H1 (cell line): ENCODE data around the gene PCIF1. TPM values are rescaled to one million over a fixed set of nuclear protein-coding genes. Genes with fewer than 3 reads are reported as not detected.

Experiments used
- polyA plus RNA-seq, 7 experiments: library from polyadenylated mRNA; depleted of rRNA in 3 of 7; stranded (reverse) in 5 of 7; unstranded in 2 of 7; fragments of >200 nt in 5 of 7; fragments of 200-250 nt in 2 of 7; gene quantifications; 1 replicate in 5 of 7; 2 replicates in 1 of 7; 4 replicates in 1 of 7; pipeline versions ENCODE4 v1.2.1 to v1.2.3, GENCODE V29; 2011 to 2013; ENCODE audit warnings: missing spikeins in 2 of 7, mixed read lengths in 2 of 7
- total RNA-seq: library from RNA; stranded (reverse); fragmentation: NEBNext Ultra II Directional; extraction: Animal tissue kit (Norgen Biotek cat#: 25700); gene quantifications from 2 replicates; pipeline ENCODE4 v1.2.1, GENCODE V29; 2021
- TF ChIP-seq, protein P1 (sequence below): fragments of 300-600 bp; sonication (generic); IDR thresholded peaks from 2 replicates; pipeline ENCODE4 v1.7.1; 2012; ENCODE audit warnings: low read length, moderate library complexity, mild to moderate bottlenecking, inconsistent platforms; ENCODE audit not compliant: insufficient replicate concordance

The PCIF1 gene
- total and polyA plus RNA-seq, 2 of the 8 experiments (the other 6 are each of a cell fraction or from before 2014, with no cell fraction given) = 30.3 to 30.6 TPM

DNA sequence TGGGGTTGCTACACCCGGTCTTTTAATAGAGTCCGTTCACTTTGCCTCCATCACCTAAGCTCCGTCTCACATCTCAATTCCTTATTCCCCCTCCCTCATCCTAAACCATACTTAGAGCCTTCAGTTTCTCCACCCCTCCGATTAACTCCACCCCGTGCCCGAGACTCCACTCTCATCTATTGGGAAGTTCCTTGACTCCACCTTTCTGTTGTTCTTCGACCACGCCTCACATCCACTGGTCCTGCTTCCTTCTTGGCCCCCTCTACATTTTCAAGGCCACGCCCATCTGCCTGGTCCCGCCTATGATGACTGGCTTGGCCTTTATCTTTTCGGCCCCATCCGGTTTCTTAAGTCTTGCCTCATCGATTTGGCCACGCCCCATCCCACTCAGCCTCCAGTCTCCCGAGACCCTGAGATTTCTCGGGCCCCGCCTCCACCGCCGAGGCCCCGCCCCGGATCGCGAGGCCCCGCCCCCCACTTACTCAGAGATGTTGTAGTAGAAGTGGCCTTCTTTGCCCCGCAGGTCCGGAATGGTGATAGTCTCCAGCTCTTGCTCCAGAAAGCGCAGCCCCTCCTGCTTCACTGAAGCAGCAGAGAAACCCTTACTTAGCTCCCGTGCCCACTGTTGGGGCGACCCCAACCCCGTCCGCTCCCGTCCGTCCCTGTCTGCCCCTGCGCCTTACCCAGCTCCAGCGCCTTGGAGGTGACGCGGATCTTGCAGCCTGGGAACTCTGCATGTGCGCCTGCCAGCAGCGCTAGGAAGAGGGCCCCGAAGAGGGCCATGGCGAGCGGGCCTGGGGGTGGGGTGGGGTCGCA lies 23.6 kb upstream of the PCIF1 start (continued):
- TF ChIP-seq, protein P1, sequence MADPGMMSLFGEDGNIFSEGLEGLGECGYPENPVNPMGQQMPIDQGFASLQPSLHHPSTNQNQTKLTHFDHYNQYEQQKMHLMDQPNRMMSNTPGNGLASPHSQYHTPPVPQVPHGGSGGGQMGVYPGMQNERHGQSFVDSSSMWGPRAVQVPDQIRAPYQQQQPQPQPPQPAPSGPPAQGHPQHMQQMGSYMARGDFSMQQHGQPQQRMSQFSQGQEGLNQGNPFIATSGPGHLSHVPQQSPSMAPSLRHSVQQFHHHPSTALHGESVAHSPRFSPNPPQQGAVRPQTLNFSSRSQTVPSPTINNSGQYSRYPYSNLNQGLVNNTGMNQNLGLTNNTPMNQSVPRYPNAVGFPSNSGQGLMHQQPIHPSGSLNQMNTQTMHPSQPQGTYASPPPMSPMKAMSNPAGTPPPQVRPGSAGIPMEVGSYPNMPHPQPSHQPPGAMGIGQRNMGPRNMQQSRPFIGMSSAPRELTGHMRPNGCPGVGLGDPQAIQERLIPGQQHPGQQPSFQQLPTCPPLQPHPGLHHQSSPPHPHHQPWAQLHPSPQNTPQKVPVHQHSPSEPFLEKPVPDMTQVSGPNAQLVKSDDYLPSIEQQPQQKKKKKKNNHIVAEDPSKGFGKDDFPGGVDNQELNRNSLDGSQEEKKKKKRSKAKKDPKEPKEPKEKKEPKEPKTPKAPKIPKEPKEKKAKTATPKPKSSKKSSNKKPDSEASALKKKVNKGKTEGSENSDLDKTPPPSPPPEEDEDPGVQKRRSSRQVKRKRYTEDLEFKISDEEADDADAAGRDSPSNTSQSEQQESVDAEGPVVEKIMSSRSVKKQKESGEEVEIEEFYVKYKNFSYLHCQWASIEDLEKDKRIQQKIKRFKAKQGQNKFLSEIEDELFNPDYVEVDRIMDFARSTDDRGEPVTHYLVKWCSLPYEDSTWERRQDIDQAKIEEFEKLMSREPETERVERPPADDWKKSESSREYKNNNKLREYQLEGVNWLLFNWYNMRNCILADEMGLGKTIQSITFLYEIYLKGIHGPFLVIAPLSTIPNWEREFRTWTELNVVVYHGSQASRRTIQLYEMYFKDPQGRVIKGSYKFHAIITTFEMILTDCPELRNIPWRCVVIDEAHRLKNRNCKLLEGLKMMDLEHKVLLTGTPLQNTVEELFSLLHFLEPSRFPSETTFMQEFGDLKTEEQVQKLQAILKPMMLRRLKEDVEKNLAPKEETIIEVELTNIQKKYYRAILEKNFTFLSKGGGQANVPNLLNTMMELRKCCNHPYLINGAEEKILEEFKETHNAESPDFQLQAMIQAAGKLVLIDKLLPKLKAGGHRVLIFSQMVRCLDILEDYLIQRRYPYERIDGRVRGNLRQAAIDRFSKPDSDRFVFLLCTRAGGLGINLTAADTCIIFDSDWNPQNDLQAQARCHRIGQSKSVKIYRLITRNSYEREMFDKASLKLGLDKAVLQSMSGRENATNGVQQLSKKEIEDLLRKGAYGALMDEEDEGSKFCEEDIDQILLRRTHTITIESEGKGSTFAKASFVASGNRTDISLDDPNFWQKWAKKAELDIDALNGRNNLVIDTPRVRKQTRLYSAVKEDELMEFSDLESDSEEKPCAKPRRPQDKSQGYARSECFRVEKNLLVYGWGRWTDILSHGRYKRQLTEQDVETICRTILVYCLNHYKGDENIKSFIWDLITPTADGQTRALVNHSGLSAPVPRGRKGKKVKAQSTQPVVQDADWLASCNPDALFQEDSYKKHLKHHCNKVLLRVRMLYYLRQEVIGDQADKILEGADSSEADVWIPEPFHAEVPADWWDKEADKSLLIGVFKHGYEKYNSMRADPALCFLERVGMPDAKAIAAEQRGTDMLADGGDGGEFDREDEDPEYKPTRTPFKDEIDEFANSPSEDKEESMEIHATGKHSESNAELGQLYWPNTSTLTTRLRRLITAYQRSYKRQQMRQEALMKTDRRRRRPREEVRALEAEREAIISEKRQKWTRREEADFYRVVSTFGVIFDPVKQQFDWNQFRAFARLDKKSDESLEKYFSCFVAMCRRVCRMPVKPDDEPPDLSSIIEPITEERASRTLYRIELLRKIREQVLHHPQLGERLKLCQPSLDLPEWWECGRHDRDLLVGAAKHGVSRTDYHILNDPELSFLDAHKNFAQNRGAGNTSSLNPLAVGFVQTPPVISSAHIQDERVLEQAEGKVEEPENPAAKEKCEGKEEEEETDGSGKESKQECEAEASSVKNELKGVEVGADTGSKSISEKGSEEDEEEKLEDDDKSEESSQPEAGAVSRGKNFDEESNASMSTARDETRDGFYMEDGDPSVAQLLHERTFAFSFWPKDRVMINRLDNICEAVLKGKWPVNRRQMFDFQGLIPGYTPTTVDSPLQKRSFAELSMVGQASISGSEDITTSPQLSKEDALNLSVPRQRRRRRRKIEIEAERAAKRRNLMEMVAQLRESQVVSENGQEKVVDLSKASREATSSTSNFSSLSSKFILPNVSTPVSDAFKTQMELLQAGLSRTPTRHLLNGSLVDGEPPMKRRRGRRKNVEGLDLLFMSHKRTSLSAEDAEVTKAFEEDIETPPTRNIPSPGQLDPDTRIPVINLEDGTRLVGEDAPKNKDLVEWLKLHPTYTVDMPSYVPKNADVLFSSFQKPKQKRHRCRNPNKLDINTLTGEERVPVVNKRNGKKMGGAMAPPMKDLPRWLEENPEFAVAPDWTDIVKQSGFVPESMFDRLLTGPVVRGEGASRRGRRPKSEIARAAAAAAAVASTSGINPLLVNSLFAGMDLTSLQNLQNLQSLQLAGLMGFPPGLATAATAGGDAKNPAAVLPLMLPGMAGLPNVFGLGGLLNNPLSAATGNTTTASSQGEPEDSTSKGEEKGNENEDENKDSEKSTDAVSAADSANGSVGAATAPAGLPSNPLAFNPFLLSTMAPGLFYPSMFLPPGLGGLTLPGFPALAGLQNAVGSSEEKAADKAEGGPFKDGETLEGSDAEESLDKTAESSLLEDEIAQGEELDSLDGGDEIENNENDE = no peak
